GM13977 (cell line): Measurements from ENCODE around the gene MBD1.

Experiments used
- DNase-seq: peaks from one replicate; pipeline ENCODE4 v3.0.0; 2012; ENCODE audit warnings: low spot score
- CTCF ChIP-seq: IDR thresholded peaks from 2 replicates; pipeline ENCODE4 v1.5.1; 2012; ENCODE audit warnings: mild to moderate bottlenecking, control low read depth; ENCODE audit not compliant: insufficient read depth; ENCODE audit errors: extremely low read depth, missing control alignments
- in situ Hi-C: fragments of 300-500 bp; cut with MboI; formaldehyde crosslinking; loops from one replicate; pipeline ENCODE4 v1.12.0; 2022; ENCODE audit warnings: low sequenced_read_pairs, low pct_unique_long_range_greater_than_20kb, mixed read lengths, inconsistent platforms; ENCODE audit not compliant: unreplicated experiment

MBD1 gene

GRCh38 chr18:50281295-50281971 lies at the start of gene MBD1:
Gene MBD1, minus strand, starts transcription at chr18:50281523. Its CDS starts 1,531 bp downstream, at chr18:50279992.
- TF ChIP-seq CTCF = peak; percentile 26
- in situ Hi-C loops = loop anchor here (10.0 kb wide), 1 partner anchor 73 kb away; no protein-coding TSS in a partner anchor
- DNase-seq = peak; percentile 98

GRCh38 chr18:50330176-50330575 lies 48.9 kb upstream of the MBD1 start:
- no peak for DNase-seq
- no peak for TF ChIP-seq CTCF
- in situ Hi-C loops = no loop called here

- in situ Hi-C loops = no loop called here
- TF ChIP-seq CTCF = no peak
- DNase-seq = no peak
Observed at GRCh38 chr18:50327983-50328382, 46.7 kb upstream of the MBD1 start.

- in situ Hi-C loops = no loop called here
Observed at GRCh38 chr18:50320719-50321118, 39.4 kb upstream of the MBD1 start.

GRCh38 chr18:50315100-50315871 lies 34.0 kb upstream of the MBD1 start:
- in situ Hi-C loops = loop anchor here (5.0 kb wide), 1 partner anchor 37 kb away; no protein-coding TSS in a partner anchor
- TF ChIP-seq CTCF = no peak

More at GRCh38 chr18:50320719-50321118, 39.4 kb upstream of the MBD1 start:
- DNase-seq = peak; percentile 28
- TF ChIP-seq CTCF = no peak

GRCh38 chr18:50313873-50314460 lies 32.6 kb upstream of the MBD1 start:
- in situ Hi-C loops = no loop called here
- no peak for TF ChIP-seq CTCF
- no peak for DNase-seq

More at GRCh38 chr18:50315100-50315871, 34.0 kb upstream of the MBD1 start:
- peak; percentile 56 for DNase-seq
